GM12878 (cell line): ENCODE data around the gene SLC25A29. TPM values are rescaled to one million over a fixed set of nuclear protein-coding genes. Genes with fewer than 3 reads are reported as not detected.
"Not testable (repeated sequence)": the region's sequence is repeated elsewhere in the genome, so short reads cannot be mapped to it uniquely, and the experiment has no call there.

Experiments used
- ATAC-seq: fragments of 200-7000 bp; cut with Tn5 transposase; 3 replicates; pipeline ENCODE4 v1.9.1; 2020; ENCODE audit warnings: mild to moderate bottlenecking, moderate library complexity
- BruUV-seq: library from RNA; stranded (reverse); fragments of 400-500 nt; replicated peaks from 2 replicates; lab custom pipeline; 2021; lab: Mats Ljungman, UMichigan
- CTCF ChIA-PET: fragments of 300-600 bp; sonication (Branson Sonifier 250); formaldehyde crosslinking; extraction: SDS; loops from one replicate; lab custom pipeline; 2021; ENCODE audit warnings: inconsistent platforms; lab: Yijun Ruan, JAX
- POLR2A ChIA-PET: fragments of 350-600 bp; formaldehyde crosslinking; extraction: SDS; loops from one replicate; lab custom pipeline; 2021; ENCODE audit warnings: inconsistent platforms; lab: Charles Lee
- RAD21 ChIA-PET: fragments of 300-600 bp; sonication (Branson Sonifier 250); formaldehyde crosslinking; loops from one replicate; lab custom pipeline; 2023; ENCODE audit warnings: antibody characterized with exemption; ENCODE audit not compliant: unreplicated experiment; lab: Charles Lee
- SMC1A ChIA-PET: fragments of 300-600 bp; sonication (Branson Sonifier 250); formaldehyde crosslinking; loops from one replicate; lab custom pipeline; 2023; ENCODE audit not compliant: unreplicated experiment, uncharacterized antibody; lab: Charles Lee
- DNase-seq: peaks from one replicate; pipeline ENCODE4 v3.0.0-alpha.2; 2011; ENCODE audit warnings: low read depth, low spot score
- FAIRE-seq: peaks from 3 replicates; lab custom pipeline; 2011; peaks lifted over from hg19 to GRCh38; lab: Jason Lieb, UNC
- H2AFZ ChIP-seq: 2 replicates; pipeline ENCODE4 v1.6.0; 2011; ENCODE audit warnings: low read depth, low read length, control low read depth; ENCODE audit not compliant: control insufficient read depth
- H3K27ac ChIP-seq: 2 replicates; pipeline ENCODE4 v1.5.1; 2011; ENCODE audit warnings: control low read depth; ENCODE audit not compliant: control insufficient read depth, insufficient read depth
- H3K27me3 ChIP-seq, 2 experiments: replicated peaks in 1 of 2; 2 replicates each; pipeline versions ENCODE4 v1.6.0 to v1.6.1; 2011; ENCODE audit warnings: low read length in 1 of 2; ENCODE audit not compliant: control insufficient read depth in 2 of 2, insufficient read depth in 2 of 2
- H3K36me3 ChIP-seq, 2 experiments: 2 replicates each; pipeline ENCODE4 v1.5.1; 2011; ENCODE audit warnings: low read length in 1 of 2; ENCODE audit not compliant: control insufficient read depth in 2 of 2, insufficient read depth in 2 of 2
- H3K4me1 ChIP-seq: 2 replicates; pipeline ENCODE4 v1.6.1; 2011; ENCODE audit warnings: mild to moderate bottlenecking, low read length, moderate library complexity, mixed read lengths; ENCODE audit not compliant: control insufficient read depth, insufficient read depth
- H3K4me2 ChIP-seq: 2 replicates; pipeline ENCODE4 v1.6.0; 2011; ENCODE audit warnings: control low read depth; ENCODE audit not compliant: control insufficient read depth, insufficient read depth
- H3K4me3 ChIP-seq: fragments of 200-600 bp; sonication (generic); 2 replicates; pipeline ENCODE4 v1.5.1; 2016
- H3K79me2 ChIP-seq: 2 replicates; pipeline ENCODE4 v1.6.0; 2011; ENCODE audit warnings: low read length; ENCODE audit not compliant: control insufficient read depth, insufficient read depth
- H3K9ac ChIP-seq: 2 replicates; pipeline ENCODE4 v1.8.0; 2011; ENCODE audit warnings: low read length, control low read depth, mixed read lengths; ENCODE audit not compliant: control insufficient read depth, insufficient read depth
- H3K9me3 ChIP-seq: replicated peaks from 3 replicates; pipeline ENCODE4 v1.5.1; 2011; ENCODE audit warnings: mild to moderate bottlenecking, low read length; ENCODE audit not compliant: control insufficient read depth, insufficient read depth
- H4K20me1 ChIP-seq: 2 replicates; pipeline ENCODE4 v1.6.0; 2011; ENCODE audit not compliant: control insufficient read depth, insufficient read depth
- CEBPB ChIP-seq, 2 experiments: fragments of 150-350 bp in 1 of 2; IDR thresholded peaks; 2 replicates each; pipeline ENCODE4 v1.6.1; 2012 to 2014; ENCODE audit warnings: low read depth in 2 of 2, low read length in 2 of 2, borderline replicate concordance in 1 of 2, inconsistent platforms in 1 of 2
- EGR1 ChIP-seq, 2 experiments: IDR thresholded peaks; 1 replicate in 1 of 2; 2 replicates in 1 of 2; pipeline ENCODE4 v1.6.1; 2011 to 2012; ENCODE audit warnings: low read depth in 2 of 2, low read length in 2 of 2, borderline replicate concordance in 1 of 2, mild to moderate bottlenecking in 1 of 2, moderate library complexity in 1 of 2
- FOXK2 ChIP-seq: fragments of 450-650 bp; IDR thresholded peaks from 2 replicates; pipeline ENCODE4 v1.6.1; 2017; ENCODE audit warnings: mild to moderate bottlenecking, moderate library complexity
- HDGF ChIP-seq: fragments of 450-650 bp; IDR thresholded peaks from 2 replicates; pipeline ENCODE4 v1.6.1; 2016; ENCODE audit warnings: antibody characterized with exemption
- IKZF1 ChIP-seq: fragments of 450-650 bp; conservative IDR thresholded peaks from 2 replicates; pipeline ENCODE4 v1.6.1; 2017; ENCODE audit warnings: antibody characterized with exemption, mild to moderate bottlenecking
- LARP7 ChIP-seq: fragments of 450-650 bp; IDR thresholded peaks from 2 replicates; pipeline ENCODE4 v1.6.1; 2017; ENCODE audit warnings: mild to moderate bottlenecking
- MXI1 ChIP-seq: fragments of 150-350 bp; IDR thresholded peaks from 2 replicates; pipeline ENCODE4 v1.6.1; 2011; ENCODE audit warnings: low read depth, mild to moderate bottlenecking, inconsistent platforms, low read length, improper control_type of control experiment
- NBN ChIP-seq: fragments of 450-650 bp; IDR thresholded peaks from 2 replicates; pipeline ENCODE4 v1.6.1; 2016
- NFYB ChIP-seq: IDR thresholded peaks from 2 replicates; pipeline ENCODE4 v1.6.1; 2011; ENCODE audit warnings: low read depth, mild to moderate bottlenecking, low read length, improper control_type of control experiment, moderate library complexity; ENCODE audit not compliant: insufficient read depth
- RELA ChIP-seq: fragments of 450-650 bp; IDR thresholded peaks from 2 replicates; pipeline ENCODE4 v1.8.0; 2014; ENCODE audit warnings: borderline replicate concordance; ENCODE audit not compliant: partially characterized antibody
- SMAD1 ChIP-seq: fragments of 450-650 bp; IDR thresholded peaks from 2 replicates; pipeline ENCODE4 v1.6.1; 2018; ENCODE audit warnings: mild to moderate bottlenecking, low read depth; ENCODE audit not compliant: partially characterized antibody
- SMAD5 ChIP-seq: IDR thresholded peaks from 2 replicates; pipeline ENCODE4 v1.6.1; 2016; ENCODE audit warnings: antibody characterized with exemption, low read depth
- SPI1 ChIP-seq: IDR thresholded peaks from 2 replicates; pipeline ENCODE4 v1.6.1; 2011; ENCODE audit warnings: low read depth, mild to moderate bottlenecking, low read length, moderate library complexity, borderline replicate concordance; ENCODE audit not compliant: insufficient read depth
- TAF1 ChIP-seq: IDR thresholded peaks from 2 replicates; pipeline ENCODE4 v1.6.1; 2011; ENCODE audit warnings: mild to moderate bottlenecking, low read depth, low read length, borderline replicate concordance
- TBL1XR1 ChIP-seq: IDR thresholded peaks from 2 replicates; pipeline ENCODE4 v1.6.1; 2012; ENCODE audit warnings: low read depth, low read length, improper control_type of control experiment
- WGBS: methylation state at CpG from one replicate; pipeline ENCODE4 v1.1.6; 2016; ENCODE audit warnings: low lambda C conversion rate; ENCODE audit not compliant: insufficient replicate concordance, insufficient coverage; ENCODE audit errors: missing lambda C conversion rate; 5-methylcytosine and 5-hydroxymethylcytosine counted together
- in situ Hi-C: fragments of 300-500 bp; cut with MboI; formaldehyde crosslinking; loops from 9 replicates; pipeline ENCODE4 v1.14.3; 2018; ENCODE audit warnings: mixed read lengths
- intact Hi-C: fragments of 100-400 bp; cut with micrococcal nuclease; formaldehyde crosslinking; loops from one replicate; pipeline ENCODE4 v1.14.2; 2022; ENCODE audit not compliant: unreplicated experiment
- polyA plus RNA-seq, 11 experiments: library from polyadenylated mRNA; depleted of rRNA in 4 of 11; unstranded in 6 of 11; stranded (reverse) in 5 of 11; fragments of >200 nt; fragmentation: Nextera tagmentation in 4 of 11; fragmentation: Illumina TruSeq in 1 of 11; extraction: Ambion mirVana in 4 of 11; extraction: Trizol in 1 of 11; gene quantifications; 1 replicate in 1 of 11; 2 replicates in 10 of 11; pipeline versions ENCODE4 v1.2.1 to v1.2.3, GENCODE V29; 2011 to 2016; ENCODE audit warnings: inconsistent platforms in 2 of 11, missing spikeins in 2 of 11, low read depth in 1 of 11
- total RNA-seq, 4 experiments: library from RNA; depleted of rRNA in 3 of 4; stranded (reverse); fragments of >200 nt in 3 of 4; fragmentation: Illumina TruSeq in 1 of 4; extraction: Trizol in 1 of 4; gene quantifications; 2 replicates each; pipeline versions ENCODE4 v1.2.1 to v1.2.3, GENCODE V29; 2013 to 2021

SLC25A29 gene
- total and polyA plus RNA-seq, 10 of the 15 experiments (the other 5 are each of a cell fraction or from before 2014, with no cell fraction given) = 0.42 to 13.3 (median 4.0) TPM; not detected in 1

GRCh38 chr14:100309028-100309737 lies 2.9 kb upstream of the SLC25A29 start:
- Histone ChIP-seq H4K20me1 (no peaks in the 10 kb centered on the region), H3K36me3 (no peaks in the 10 kb centered on the region), H3K27ac (no peak overlapping the region), H3K4me3 (no peak overlapping the region), H3K4me1 (no peaks in the 10 kb centered on the region), H3K79me2 (no peaks in the 10 kb centered on the region), H3K4me2 (no peak overlapping the region), H3K27me3 (peaks cover 0 to 7% of the 10 kb centered on the region in 2 experiments; a peak in 1 of 4 replicates), H2AFZ (no peak overlapping the region), H3K9ac (no peak overlapping the region), H3K9me3 (no peaks in the 10 kb centered on the region)
- in situ Hi-C loops (no loop called here), intact Hi-C loops (no loop called here)
- WGBS = 73% methylated on average over 8 of the region's 8 CpGs
- no peak for FAIRE-seq
- DNase-seq = no peak
- POLR2A ChIA-PET = no interaction called here
- CTCF ChIA-PET = interaction anchor here (0.9 to 3.9 kb wide), 2 partner anchors 11 to 68 kb away, joined by 4 to 24 read pairs; partner anchors contain the start of gene WDR25
- no TSS peak for BruUV-seq
- RAD21 ChIA-PET = interaction anchor here (1.2 kb wide), 1 partner anchor 66 kb away, joined by 3 read pairs; a partner anchor contains a TSS
- no peak for ATAC-seq
- TF ChIP-seq LARP7 (no peak), SMAD5 (no peak), IKZF1 (no peak), NBN (no peak), MXI1 (no peak), HDGF (no peak), TBL1XR1 (no peak), NFYB (no peak), SMAD1 (no peak), EGR1 (IDR thresholded peaks at IDR 0.05; ENCODE audit: borderline replicate concordance in 1 of 2, low read depth in 2 of 2, low read length in 2 of 2) (no peak), RELA (no peak), TAF1 (no peak), FOXK2 (no peak), SPI1 (no peak), CEBPB (IDR thresholded peaks at IDR 0.05; ENCODE audit: borderline replicate concordance in 1 of 2, low read depth in 2 of 2, low read length in 2 of 2) (no peak)
- SMC1A ChIA-PET = interaction anchor here (1.2 to 1.4 kb wide), 2 partner anchors 59 to 68 kb away, joined by 3 to 4 read pairs; no protein-coding TSS in a partner anchor

- H3K9ac ChIP-seq, intact Hi-C loops, in situ Hi-C loops, H3K4me3 ChIP-seq, H3K4me2 ChIP-seq, ATAC-seq, H3K79me2 ChIP-seq, BruUV-seq, H3K27ac ChIP-seq, H2AFZ ChIP-seq, H3K4me1 ChIP-seq, H3K27me3 ChIP-seq, FAIRE-seq, H4K20me1 ChIP-seq, H3K36me3 ChIP-seq, DNase-seq, H3K9me3 ChIP-seq: not testable (repeated sequence)
- 78% methylated on average over 6 of the region's 6 CpGs for WGBS
- CTCF ChIA-PET = interaction anchor here (3.9 kb wide), 1 partner anchor 69 kb away, joined by 24 read pairs; the partner anchor contains the start of gene WDR25
- POLR2A ChIA-PET = interaction anchor here (0.6 kb wide), 1 partner anchor 66 kb away, joined by 3 read pairs; no protein-coding TSS in a partner anchor
- RAD21 ChIA-PET = interaction anchor here (1.2 kb wide), 1 partner anchor 67 kb away, joined by 3 read pairs; a partner anchor contains a TSS
- SMC1A ChIA-PET = interaction anchor here (1.2 kb wide), 1 partner anchor 60 kb away, joined by 3 read pairs; no protein-coding TSS in a partner anchor
Measured at GRCh38 chr14:100308427-100308792, 2.2 kb upstream of the SLC25A29 start.
